ENCODE measurements around the gene RPRD1B. TPM values are rescaled to one million over a fixed set of nuclear protein-coding genes. Genes with fewer than 3 reads are reported as not detected.
A peak's percentile ranks its signal among the peaks of the same experiment; 100 is the strongest.

The RPRD1B gene
- total and polyA plus RNA-seq, 2 of the 13 experiments (the other 11 are each of a cell fraction or from before 2014, with no cell fraction given) = 31.1 to 41.5 TPM

DNA sequence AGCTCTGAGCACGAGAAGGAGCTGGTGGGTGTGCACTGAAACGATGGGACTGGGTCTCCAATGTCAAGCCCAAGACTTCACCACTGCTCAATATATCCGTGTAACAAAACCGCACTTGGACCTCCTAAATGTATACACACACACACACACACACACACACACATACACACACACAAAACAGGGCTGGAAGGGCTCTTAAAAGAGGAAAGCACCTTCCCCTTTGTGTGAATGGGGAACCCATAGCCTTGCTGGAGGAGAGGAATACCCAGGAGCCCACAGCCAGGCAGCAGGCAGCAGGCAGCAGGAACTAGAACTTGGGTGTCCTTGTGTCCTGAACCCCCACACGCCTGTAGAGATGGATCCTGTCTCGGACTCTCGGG, 101.7 kb downstream of the RPRD1B start (continued):
- TF ChIP-seq, protein P1, sequence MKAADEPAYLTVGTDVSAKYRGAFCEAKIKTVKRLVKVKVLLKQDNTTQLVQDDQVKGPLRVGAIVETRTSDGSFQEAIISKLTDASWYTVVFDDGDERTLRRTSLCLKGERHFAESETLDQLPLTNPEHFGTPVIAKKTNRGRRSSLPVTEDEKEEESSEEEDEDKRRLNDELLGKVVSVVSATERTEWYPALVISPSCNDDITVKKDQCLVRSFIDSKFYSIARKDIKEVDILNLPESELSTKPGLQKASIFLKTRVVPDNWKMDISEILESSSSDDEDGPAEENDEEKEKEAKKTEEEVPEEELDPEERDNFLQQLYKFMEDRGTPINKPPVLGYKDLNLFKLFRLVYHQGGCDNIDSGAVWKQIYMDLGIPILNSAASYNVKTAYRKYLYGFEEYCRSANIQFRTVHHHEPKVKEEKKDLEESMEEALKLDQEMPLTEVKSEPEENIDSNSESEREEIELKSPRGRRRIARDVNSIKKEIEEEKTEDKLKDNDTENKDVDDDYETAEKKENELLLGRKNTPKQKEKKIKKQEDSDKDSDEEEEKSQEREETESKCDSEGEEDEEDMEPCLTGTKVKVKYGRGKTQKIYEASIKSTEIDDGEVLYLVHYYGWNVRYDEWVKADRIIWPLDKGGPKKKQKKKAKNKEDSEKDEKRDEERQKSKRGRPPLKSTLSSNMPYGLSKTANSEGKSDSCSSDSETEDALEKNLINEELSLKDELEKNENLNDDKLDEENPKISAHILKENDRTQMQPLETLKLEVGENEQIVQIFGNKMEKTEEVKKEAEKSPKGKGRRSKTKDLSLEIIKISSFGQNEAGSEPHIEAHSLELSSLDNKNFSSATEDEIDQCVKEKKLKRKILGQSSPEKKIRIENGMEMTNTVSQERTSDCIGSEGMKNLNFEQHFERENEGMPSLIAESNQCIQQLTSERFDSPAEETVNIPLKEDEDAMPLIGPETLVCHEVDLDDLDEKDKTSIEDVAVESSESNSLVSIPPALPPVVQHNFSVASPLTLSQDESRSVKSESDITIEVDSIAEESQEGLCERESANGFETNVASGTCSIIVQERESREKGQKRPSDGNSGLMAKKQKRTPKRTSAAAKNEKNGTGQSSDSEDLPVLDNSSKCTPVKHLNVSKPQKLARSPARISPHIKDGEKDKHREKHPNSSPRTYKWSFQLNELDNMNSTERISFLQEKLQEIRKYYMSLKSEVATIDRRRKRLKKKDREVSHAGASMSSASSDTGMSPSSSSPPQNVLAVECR (CRISPR knock-in tag; IDR thresholded peaks at IDR 0.05; ENCODE audit: borderline replicate concordance) = no peak
- no peak for TF ChIP-seq ATRX (CRISPR knock-in tag; IDR thresholded peaks at IDR 0.05; ENCODE audit: borderline replicate concordance)
- TF ChIP-seq, protein P2, sequence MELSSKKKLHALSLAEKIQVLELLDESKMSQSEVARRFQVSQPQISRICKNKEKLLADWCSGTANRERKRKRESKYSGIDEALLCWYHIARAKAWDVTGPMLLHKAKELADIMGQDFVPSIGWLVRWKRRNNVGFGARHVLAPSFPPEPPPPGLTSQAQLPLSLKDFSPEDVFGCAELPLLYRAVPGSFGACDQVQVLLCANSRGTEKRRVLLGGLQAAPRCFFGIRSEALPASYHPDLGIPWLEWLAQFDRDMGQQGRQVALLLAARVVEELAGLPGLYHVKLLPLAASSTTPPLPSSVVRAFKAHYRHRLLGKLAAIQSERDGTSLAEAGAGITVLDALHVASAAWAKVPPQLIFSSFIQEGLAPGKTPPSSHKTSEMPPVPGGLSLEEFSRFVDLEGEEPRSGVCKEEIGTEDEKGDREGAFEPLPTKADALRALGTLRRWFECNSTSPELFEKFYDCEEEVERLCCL (CRISPR knock-in tag; IDR thresholded peaks at IDR 0.05; ENCODE audit: borderline replicate concordance) = no peak
- no peak for TF ChIP-seq PITX1 (CRISPR knock-in tag; IDR thresholded peaks at IDR 0.05)

DNA sequence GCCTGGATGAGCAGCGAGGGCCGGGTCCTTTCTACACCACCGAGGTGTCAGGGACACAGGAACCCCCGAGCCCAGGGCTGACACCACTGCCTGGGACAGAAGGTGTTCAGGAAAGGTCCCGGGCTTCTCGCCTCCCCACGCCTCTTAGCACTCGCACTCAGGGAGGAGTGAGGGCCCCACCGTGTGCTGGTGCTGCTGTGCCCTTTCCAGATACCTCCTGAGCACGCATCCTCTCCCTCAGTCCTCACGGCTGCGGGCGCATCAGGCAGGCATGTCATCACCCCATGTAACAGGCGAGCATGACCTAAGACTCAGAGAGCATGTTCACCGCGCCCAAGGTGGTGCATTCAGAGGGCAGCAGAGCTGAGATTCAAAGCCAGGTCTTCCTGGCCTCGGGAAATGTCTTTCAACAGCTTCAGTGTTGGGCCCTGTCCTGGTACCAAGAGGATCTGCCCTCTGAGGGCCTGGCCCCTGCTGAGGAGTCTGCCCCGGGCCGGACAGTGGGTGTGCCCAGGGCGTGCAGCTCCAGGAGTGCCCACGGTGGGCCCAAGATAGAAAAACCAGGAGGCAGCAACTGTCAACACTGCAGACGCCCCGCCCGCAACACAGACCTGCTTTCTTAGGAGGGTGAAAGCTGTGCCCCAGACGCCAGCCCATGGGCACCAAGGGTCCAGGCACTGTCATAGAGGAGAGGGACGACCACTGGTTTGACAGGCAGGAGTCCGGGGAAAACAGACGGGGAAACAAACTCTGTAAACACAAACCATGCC, 102.3 kb downstream of the RPRD1B start:
- no peak for DNase-seq (ENCODE audit: low spot score)
- no peak for FAIRE-seq
- Histone ChIP-seq H3K4me1 (ENCODE audit: insufficient read depth, low read length) (peaks cover 44% of the 10 kb centered on the region), H4K20me1 (ENCODE audit: insufficient read depth, low read length) (no peaks in the 10 kb centered on the region), H2AFZ (ENCODE audit: low read length) (no peak overlapping the region), H3K9me3 (ENCODE audit: low read length) (no peaks in the 10 kb centered on the region), H3K4me2 (ENCODE audit: low read depth, low read length) (no peak overlapping the region), H3K36me3 (replicated peaks in 1 of 2; ENCODE audit: control insufficient read depth in 1 of 2, insufficient read depth in 2 of 2, low read length in 2 of 2) (no peaks in the 10 kb centered on the region; a peak in 1 of 5 replicates), H3K27me3 (ENCODE audit: control insufficient read depth in 1 of 2, insufficient read depth in 2 of 2, low read length in 2 of 2) (no peaks in the 10 kb centered on the region), H3K9ac (ENCODE audit: insufficient read depth, low read depth, low read length) (no peak overlapping the region), H3K27ac (ENCODE audit: extremely low read length, insufficient read depth, low read length) (no peak overlapping the region), H3K79me2 (ENCODE audit: insufficient read depth, low read length) (no peaks in the 10 kb centered on the region), H3K4me3 (replicated peaks in 1 of 3; ENCODE audit: insufficient read depth in 1 of 3, low read depth in 2 of 3, low read length in 3 of 3) (no peak overlapping the region)
- intact Hi-C loops (cut with micrococcal nuclease; ENCODE audit: unreplicated experiment) = no loop called here
- 94% methylated on average over 28 of the region's 28 CpGs for WGBS (ENCODE audit: low lambda C conversion rate)
- ChIA-PET POLR2A (interaction anchor here (1.5 to 2.3 kb wide), 2 partner anchors 8 to 10 kb away, joined by 7 to 15 read pairs; no protein-coding TSS in a partner anchor), CTCF (ENCODE audit: low intra/inter-chr PET ratio, low total read pairs) (no interaction called here)
- BruUV-seq (replicated peaks) = no TSS peak
- in situ Hi-C loops (cut with HindIII; ENCODE audit: extremely low pct_ligation_motif_present, low pct_unique_long_range_greater_than_20kb) = no loop called here
- no peak; the same call in 2 of the 3 replicates for ATAC-seq
- TF ChIP-seq SAFB2 (CRISPR knock-in tag; IDR thresholded peaks at IDR 0.05; ENCODE audit: borderline replicate concordance, low read depth) = 0 out of 2 replicates have a peak, but pooled peaks have one; percentile 56
- TF ChIP-seq NRL (CRISPR knock-in tag; IDR thresholded peaks at IDR 0.05; ENCODE audit: borderline replicate concordance) = peak; percentile 44; the same call in 1 of the 2 replicates
- TF ChIP-seq, protein P3, sequence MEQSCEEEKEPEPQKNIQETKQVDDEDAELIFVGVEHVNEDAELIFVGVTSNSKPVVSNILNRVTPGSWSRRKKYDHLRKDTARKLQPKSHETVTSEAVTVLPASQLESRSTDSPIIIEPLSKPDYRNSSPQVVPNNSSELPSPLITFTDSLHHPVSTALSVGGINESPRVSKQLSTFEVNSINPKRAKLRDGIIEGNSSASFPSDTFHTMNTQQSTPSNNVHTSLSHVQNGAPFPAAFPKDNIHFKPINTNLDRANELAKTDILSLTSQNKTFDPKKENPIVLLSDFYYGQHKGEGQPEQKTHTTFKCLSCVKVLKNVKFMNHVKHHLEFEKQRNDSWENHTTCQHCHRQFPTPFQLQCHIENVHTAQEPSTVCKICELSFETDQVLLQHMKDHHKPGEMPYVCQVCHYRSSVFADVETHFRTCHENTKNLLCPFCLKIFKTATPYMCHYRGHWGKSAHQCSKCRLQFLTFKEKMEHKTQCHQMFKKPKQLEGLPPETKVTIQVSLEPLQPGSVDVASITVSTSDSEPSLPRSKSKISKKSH (CRISPR knock-in tag; IDR thresholded peaks at IDR 0.05; ENCODE audit: borderline replicate concordance) = peak; percentile 79; the same call in 1 of the 2 replicates
- 0 out of 2 replicates have a peak, but pooled peaks have one; percentile 15 for TF ChIP-seq CBX5 (CRISPR knock-in tag; IDR thresholded peaks at IDR 0.05; ENCODE audit: borderline replicate concordance)
- TF ChIP-seq ZNF605 (CRISPR knock-in tag; IDR thresholded peaks at IDR 0.05) = no peak
- TF ChIP-seq HNRNPLL (IDR thresholded peaks at IDR 0.05; ENCODE audit: low read depth, low read length, poor library complexity, severe bottlenecking) = peak; percentile 28
